Testis (tissue), 3 donors: ENCODE data around the gene GMPPB. TPM values are rescaled to one million over a fixed set of nuclear protein-coding genes. Genes with fewer than 3 reads are reported as not detected.
"Not testable (repeated sequence)": the region's sequence is repeated elsewhere in the genome, so short reads cannot be mapped to it uniquely, and the experiment has no call there.

Experiments used
- DNase-seq: peaks from one replicate; pipeline ENCODE4 v3.0.0-alpha.2; 2019
- H3K27ac ChIP-seq, 2 donors: fragments of 200-600 bp; sonication (generic); one replicate each; pipeline ENCODE4 v1.5.1; 2019
- H3K27me3 ChIP-seq: fragments of 200-600 bp; sonication (generic); one replicate; pipeline ENCODE4 v1.5.1; 2019
- H3K36me3 ChIP-seq: fragments of 200-600 bp; sonication (generic); one replicate; pipeline ENCODE4 v1.5.1; 2017; ENCODE audit warnings: low read depth; ENCODE audit errors: missing control alignments
- H3K4me1 ChIP-seq: fragments of 200-600 bp; sonication (generic); one replicate; pipeline ENCODE4 v1.5.1; 2019
- H3K4me3 ChIP-seq, 2 donors: fragments of 200-600 bp; sonication (generic); one replicate each; pipeline ENCODE4 v1.5.1; 2017 to 2019
- H3K9me3 ChIP-seq: fragments of 200-600 bp; sonication (generic); one replicate; pipeline ENCODE4 v1.5.1; 2017
- CTCF ChIP-seq, 3 experiments: fragments of 450-650 bp in 2 of 3; fragments of 200-600 bp in 1 of 3; sonication (generic) in 1 of 3; IDR thresholded peaks; one replicate each; pipeline ENCODE4 v1.5.1; 2016 to 2019; ENCODE audit warnings: antibody characterized with exemption in 3 of 3, mild to moderate bottlenecking in 2 of 3, moderate library complexity in 1 of 3
- POLR2A ChIP-seq: fragments of 450-650 bp; IDR thresholded peaks from one replicate; pipeline ENCODE4 v1.6.1; 2017; ENCODE audit warnings: antibody characterized with exemption, mild to moderate bottlenecking, moderate library complexity
- WGBS, 2 donors: methylation state at CpG; one replicate each; pipeline ENCODE4 v1.1.5; 2018; 5-methylcytosine and 5-hydroxymethylcytosine counted together
- intact Hi-C: fragments of 100-400 bp; cut with DNase I; formaldehyde crosslinking; loops from one replicate; pipeline ENCODE4 v1.15.1; 2023; ENCODE audit warnings: low total_unique reads
- polyA plus RNA-seq: library from polyadenylated mRNA; stranded (reverse); fragments of 350-450 nt; fragmentation: Illumina TruSeq; extraction: RNeasy Lipid Tissue Mini Kit (QIAGEN cat#74804); gene quantifications from one replicate; pipeline ENCODE4 v1.2.3, GENCODE V29; 2014; ENCODE audit warnings: low read depth, low replicate concordance; ENCODE audit not compliant: insufficient read depth
- total RNA-seq, 2 donors: library from RNA; depleted of rRNA; stranded (reverse); fragments of >200 nt; gene quantifications; one replicate each; pipeline ENCODE4 v1.2.3, GENCODE V29; 2016

Gene GMPPB
- total and polyA plus RNA-seq, 3 donors from 2014 or later: 15.7 to 23.4 (median 16.8) TPM

DNA sequence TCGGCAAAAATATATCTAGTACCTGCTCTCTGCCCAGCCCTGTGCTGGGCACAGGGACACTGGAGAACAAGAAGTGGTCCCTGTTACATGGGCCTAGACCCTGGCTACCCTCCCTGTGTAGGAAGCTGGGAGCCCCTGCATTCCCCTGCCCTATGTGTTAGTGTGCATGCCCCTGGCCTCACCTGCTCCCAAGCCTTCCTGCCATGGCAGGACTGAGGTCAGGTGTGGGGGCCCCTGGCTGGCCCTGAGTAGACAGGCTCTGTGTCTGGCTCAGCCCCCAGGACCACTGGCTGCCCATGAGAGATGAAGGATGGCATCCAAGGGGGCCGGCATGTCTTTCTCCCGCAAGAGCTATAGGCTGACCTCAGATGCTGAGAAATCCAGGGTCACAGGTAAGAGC is 32.9 kb downstream of the GMPPB start:
- intact Hi-C loops, H3K27me3 ChIP-seq, H3K9me3 ChIP-seq, DNase-seq, H3K4me3 ChIP-seq, H3K36me3 ChIP-seq, H3K27ac ChIP-seq: not testable (repeated sequence)
- 79 to 95% methylated on average over 3 of the region's 3 CpGs for WGBS, 2 donors
- peaks cover 11% of the 10 kb centered on the region for H3K4me1 ChIP-seq

DNA sequence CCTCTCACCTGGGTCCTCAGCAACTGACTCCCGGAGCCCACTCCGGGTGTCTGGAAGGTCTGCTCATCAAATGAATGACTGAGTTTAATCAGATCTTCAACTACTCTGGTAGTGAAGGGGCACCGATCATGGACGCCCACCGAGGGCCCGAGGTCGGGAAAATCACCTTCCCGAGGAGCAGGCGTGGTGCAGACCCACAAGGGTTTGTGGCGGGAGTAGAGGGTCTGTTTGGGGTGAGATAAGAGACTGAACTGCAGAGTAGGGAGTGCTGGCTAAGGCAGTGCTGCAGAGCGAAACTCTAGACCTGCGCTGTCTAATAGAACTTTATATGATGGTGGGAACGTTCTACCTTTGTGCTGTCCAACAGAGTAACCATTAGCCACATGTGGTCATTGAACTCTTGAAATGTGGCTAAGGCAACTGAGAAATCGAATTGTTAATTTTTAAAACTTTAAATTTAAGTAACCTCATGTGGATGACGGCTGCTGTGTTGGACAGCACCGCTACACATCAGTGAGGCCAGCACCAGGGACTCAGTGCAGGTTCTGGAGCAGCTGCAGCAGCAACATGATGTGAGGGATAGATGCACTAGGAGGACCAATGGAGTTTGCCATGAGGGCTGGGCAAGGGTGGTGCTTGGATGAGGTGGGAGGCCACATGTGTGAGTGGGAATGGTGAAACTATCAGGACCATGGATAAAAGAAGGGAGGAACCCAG is 33.7 kb downstream of the GMPPB start:
- H3K9me3 ChIP-seq, H3K27me3 ChIP-seq, DNase-seq, intact Hi-C loops, H3K36me3 ChIP-seq: not testable (repeated sequence)
- H3K27ac ChIP-seq: peak overlapping the region; percentile 64 to 77
- 3 to 6% methylated on average over 16 of the region's 16 CpGs for WGBS, 2 donors
- H3K4me1 ChIP-seq: peaks cover 11% of the 10 kb centered on the region
- peak overlapping the region; percentile 89 to 98 for H3K4me3 ChIP-seq

GRCh38 chr3:49689046-49689907 is 34.5 kb downstream of the GMPPB start, which contains the start of the genes MST1 and RNF123:
MST1 (minus strand) TSS chr3:49689474; CDS start chr3:49688691, 783 bp downstream.
RNF123 (plus strand) TSS chr3:49689557; CDS start chr3:49691166, 1,609 bp downstream.
- 1 to 3% methylated on average over 31 to 38 of the region's 66 CpGs for WGBS, 2 donors
- TF ChIP-seq CTCF (IDR thresholded peaks at IDR 0.05) (peak in 2 of 3 experiments; percentile 18 to 43), POLR2A (no peak)

DNA sequence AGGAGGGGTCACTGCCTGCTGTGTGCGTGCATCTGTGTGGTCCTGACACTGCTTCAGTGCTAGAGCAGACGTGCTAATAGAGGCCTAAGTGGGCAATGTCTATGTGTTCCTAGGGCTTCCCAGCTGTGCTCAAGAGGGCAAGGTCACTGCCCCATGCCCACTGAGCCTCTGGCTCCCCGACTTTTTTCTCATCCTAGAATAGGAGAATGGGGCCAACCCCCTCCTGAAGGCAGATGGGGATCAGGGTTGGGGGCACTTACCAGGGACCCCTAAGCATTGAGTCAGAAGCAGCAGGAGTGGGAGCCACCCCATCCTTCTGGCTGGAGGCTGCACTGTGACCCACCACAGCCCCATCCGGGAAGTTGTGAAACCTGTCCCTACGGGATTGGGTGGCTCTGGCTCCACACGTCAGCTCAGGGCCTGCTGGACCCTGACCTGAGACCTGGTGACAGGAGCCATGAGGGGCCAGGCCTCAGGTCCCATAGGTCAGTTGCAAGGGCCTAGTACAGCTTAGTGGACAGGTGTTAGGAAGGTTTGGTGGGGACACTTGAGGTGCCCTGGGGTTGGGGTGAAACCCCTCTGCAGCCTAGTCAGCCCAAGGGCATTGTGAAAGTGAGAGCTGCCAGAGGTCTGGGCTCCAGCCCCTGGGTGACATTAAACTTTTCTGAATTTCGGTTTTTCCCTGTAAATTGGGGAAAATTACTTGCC is 35.3 kb downstream of the GMPPB start:
- Histone ChIP-seq H3K4me1 (peaks cover 11% of the 10 kb centered on the region), H3K27ac (peak overlapping the region; percentile 77 to 82), H3K4me3 (peak overlapping the region; percentile 89 to 98)
- H3K27me3 ChIP-seq, intact Hi-C loops, H3K36me3 ChIP-seq, DNase-seq, H3K9me3 ChIP-seq: not testable (repeated sequence)
- 0 to 74% methylated on average over 1 to 7 of the region's 7 CpGs for WGBS, 2 donors

More at GRCh38 chr3:49689046-49689907, 34.5 kb downstream of the GMPPB start, which contains the start of the genes MST1 and RNF123:
- H3K4me1 ChIP-seq: peaks cover 11% of the 10 kb centered on the region
- DNase-seq: peak; percentile 87
- H3K4me3 ChIP-seq: peak within 1 kb of the TSS; percentile 89 to 98
- peak within 1 kb of the TSS; percentile 77 to 82 for H3K27ac ChIP-seq
- no peaks in the 10 kb centered on the region for H3K27me3 ChIP-seq
- no peaks in the 10 kb centered on the region for H3K9me3 ChIP-seq
- no peaks in the 10 kb centered on the region for H3K36me3 ChIP-seq
- intact Hi-C loops: no loop called here

- 91 to 92% methylated on average over 9 to 12 of the region's 12 CpGs for WGBS, 2 donors
- H3K27me3 ChIP-seq, H3K9me3 ChIP-seq, H3K27ac ChIP-seq, intact Hi-C loops, DNase-seq, H3K36me3 ChIP-seq, H3K4me3 ChIP-seq: not testable (repeated sequence)
- peaks cover 11% of the 10 kb centered on the region for H3K4me1 ChIP-seq
Measured at GRCh38 chr3:49687424-49687795, 36.3 kb downstream of the GMPPB start.

DNA sequence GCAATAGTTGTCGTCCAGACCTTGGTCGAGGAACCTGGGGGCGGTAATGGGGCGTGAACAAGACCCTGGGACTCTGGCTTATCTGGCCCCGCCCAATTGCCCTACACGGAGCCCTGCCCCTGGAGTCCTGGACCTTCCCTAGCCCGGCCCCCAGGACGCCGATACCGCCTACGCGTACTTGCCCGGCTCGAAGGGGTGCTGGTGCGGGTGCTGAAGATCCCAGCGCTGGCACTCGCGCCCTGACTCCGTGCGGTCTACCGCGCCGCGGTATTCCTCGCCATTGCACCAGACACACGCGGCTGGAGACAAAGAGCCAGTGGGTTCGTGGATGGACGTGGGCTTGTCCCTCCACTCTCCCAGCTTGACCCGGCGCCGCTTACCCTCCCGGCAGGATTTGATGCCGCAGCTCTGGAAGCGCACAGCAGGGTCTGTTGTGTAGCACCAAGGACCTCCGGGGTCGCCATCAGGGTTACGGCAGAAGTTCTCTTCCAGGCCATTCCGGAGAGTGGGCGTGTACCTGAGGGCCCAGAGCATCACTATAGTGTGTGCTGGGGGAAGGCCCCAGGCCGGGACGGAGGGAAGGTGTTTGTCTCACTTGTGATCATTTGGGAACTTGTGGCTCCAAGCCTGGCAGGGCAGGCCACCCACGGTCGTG is 36.9 kb downstream of the GMPPB start:
- Histone ChIP-seq H3K4me3 (peak overlapping the region in 1 of 2 donors; percentile 43), H3K4me1 (peaks cover 11% of the 10 kb centered on the region)
- peak; percentile 60 for DNase-seq

DNA sequence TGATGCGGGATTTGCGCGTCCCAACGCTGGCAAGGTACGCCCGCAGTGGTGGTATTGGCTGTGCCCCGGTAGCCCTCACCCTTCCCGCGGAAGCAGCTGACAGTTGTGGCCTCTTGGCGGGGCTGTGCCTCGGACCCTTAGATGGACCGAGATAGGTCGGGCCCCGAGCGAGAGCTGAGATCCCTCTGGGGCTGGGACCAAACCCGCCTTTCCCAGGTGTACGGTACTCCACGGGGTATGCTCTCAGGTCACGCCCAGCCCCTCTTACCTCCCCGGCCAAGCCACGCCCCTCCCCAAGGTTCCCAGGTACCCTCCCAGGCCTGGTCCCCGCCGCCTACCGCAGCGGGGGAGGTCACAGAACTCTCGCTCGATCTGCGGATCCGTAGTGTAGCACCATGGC is 37.4 kb downstream of the GMPPB start:
- H3K27me3 ChIP-seq, H3K36me3 ChIP-seq, DNase-seq, H3K27ac ChIP-seq, H3K9me3 ChIP-seq, intact Hi-C loops: not testable (repeated sequence)
- WGBS, 2 donors: 6% methylated on average over 21 of the region's 29 CpGs; no CpG with 5 or more reads in 1 of the 2 donors
- Histone ChIP-seq H3K4me3 (peak overlapping the region; percentile 13 to 43), H3K4me1 (peaks cover 11% of the 10 kb centered on the region)

More for the DNA sequence above, 36.9 kb downstream of the GMPPB start:
- WGBS, 2 donors: 14 to 23% methylated on average over 5 to 44 of the region's 44 CpGs
- H3K27ac ChIP-seq, H3K27me3 ChIP-seq, H3K36me3 ChIP-seq, intact Hi-C loops, H3K9me3 ChIP-seq: not testable (repeated sequence)

- intact Hi-C loops, DNase-seq, H3K4me1 ChIP-seq, H3K27ac ChIP-seq, H3K27me3 ChIP-seq, H3K36me3 ChIP-seq, H3K9me3 ChIP-seq: not testable (repeated sequence)
- WGBS, 2 donors: 19 to 56% methylated on average over 6 to 18 of the region's 36 CpGs
- peak overlapping the region in 1 of 2 donors; percentile 43 for H3K4me3 ChIP-seq
Measured at GRCh38 chr3:49685846-49686245, 37.9 kb downstream of the GMPPB start.

- not testable (repeated sequence) for H3K4me1 ChIP-seq
- 82 to 93% methylated on average over 8 to 10 of the region's 10 CpGs for WGBS, 2 donors
Measured at GRCh38 chr3:49685103-49685502, 38.6 kb downstream of the GMPPB start.

DNA sequence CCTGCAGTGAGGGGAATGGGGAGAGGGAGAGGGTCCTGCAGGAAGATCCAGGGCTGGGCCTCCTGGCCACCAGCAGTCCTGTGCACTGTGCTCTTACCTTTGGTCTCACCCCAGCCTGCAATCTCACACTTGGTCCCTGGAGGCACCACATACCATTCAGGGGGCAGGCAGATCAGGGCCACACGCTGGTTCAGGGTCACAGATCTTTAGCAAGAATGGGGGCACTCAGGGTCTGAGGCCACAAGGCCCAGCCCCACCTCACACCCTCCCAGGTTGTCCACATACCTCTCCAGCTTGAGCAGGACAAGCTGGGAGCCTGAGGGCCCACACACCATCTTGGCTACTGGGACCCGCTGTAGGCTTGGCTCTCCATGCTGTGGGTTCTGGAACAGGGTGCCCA is 39.3 kb downstream of the GMPPB start:
- H3K36me3 ChIP-seq, H3K4me1 ChIP-seq, H3K27me3 ChIP-seq, H3K4me3 ChIP-seq, H3K27ac ChIP-seq, intact Hi-C loops, H3K9me3 ChIP-seq, DNase-seq: not testable (repeated sequence)
- 89% methylated on average over 2 of the region's 2 CpGs; no CpG with 5 or more reads in 1 of the 2 donors for WGBS, 2 donors

More at GRCh38 chr3:49685103-49685502, 38.6 kb downstream of the GMPPB start:
- H3K27ac ChIP-seq, H3K27me3 ChIP-seq, H3K4me3 ChIP-seq, DNase-seq, H3K36me3 ChIP-seq, H3K9me3 ChIP-seq, intact Hi-C loops: not testable (repeated sequence)
